ENCODE data around the gene CFAP74.

Gene CFAP74

DNA sequence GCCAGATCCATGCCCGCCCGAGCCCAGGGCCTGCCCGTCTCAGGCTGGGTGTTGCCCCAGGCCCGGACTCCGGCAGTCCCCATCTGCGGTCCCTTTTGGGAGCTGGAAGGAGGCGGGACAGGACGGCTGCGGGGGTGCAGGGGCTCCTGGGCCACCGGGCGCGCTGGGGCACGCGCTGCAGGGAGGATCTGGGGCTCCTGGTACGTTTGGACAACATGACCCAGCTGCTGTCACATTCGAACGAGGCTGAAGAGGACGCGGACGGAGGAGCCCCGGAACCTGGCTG, 95.1 kb downstream of the CFAP74 start:
- no peaks in the 10 kb centered on the region for H3K36me3 Mint-ChIP-seq
- H3K4me3 Mint-ChIP-seq, result peak overlapping the region; percentile 82
- peaks cover 18% of the 10 kb centered on the region for H3K4me1 Mint-ChIP-seq
- ATAC-seq (peak; percentile 0), DNase-seq (ENCODE audit: low spot score in 2 of 2) (peak in 1 of 2 donors; percentile 36)
- no peaks in the 10 kb centered on the region for H3K9me3 Mint-ChIP-seq
- no peak overlapping the region for H3K27ac Mint-ChIP-seq

- no peaks in the 10 kb centered on the region for H3K36me3 Mint-ChIP-seq
- no peak overlapping the region for H3K27ac Mint-ChIP-seq
- no peaks in the 10 kb centered on the region for H3K9me3 Mint-ChIP-seq
- H3K4me1 Mint-ChIP-seq, result peaks cover 18% of the 10 kb centered on the region
- no peak overlapping the region for H3K4me3 Mint-ChIP-seq
- no peak for ATAC-seq
- no peak for DNase-seq (ENCODE audit: low spot score in 2 of 2)
These were observed 96.4 kb downstream of the CFAP74 start for GRCh38 chr1:1907098-1907736.

- Mint-ChIP-seq H3K4me3 (peak overlapping the region; percentile 25), H3K27ac (peak overlapping the region; percentile 4), H3K36me3 (no peaks in the 10 kb centered on the region), H3K9me3 (no peaks in the 10 kb centered on the region), H3K4me1 (peaks cover 18% of the 10 kb centered on the region)
- DNase-seq (ENCODE audit: low spot score in 2 of 2) (peak; percentile 61 to 85), ATAC-seq (peak; percentile 62)
These were observed 97.1 kb downstream of the CFAP74 start for GRCh38 chr1:1906185-1907097.

GRCh38 chr1:1903224-1903623, 100.4 kb downstream of the CFAP74 start:
- no peak overlapping the region for H3K4me3 Mint-ChIP-seq
- H3K9me3 Mint-ChIP-seq, result no peaks in the 10 kb centered on the region
- peaks cover 13% of the 10 kb centered on the region for H3K4me1 Mint-ChIP-seq
- no peak for ATAC-seq
- H3K36me3 Mint-ChIP-seq, result no peaks in the 10 kb centered on the region
- H3K27ac Mint-ChIP-seq, result no peak overlapping the region
- DNase-seq (ENCODE audit: low spot score in 2 of 2), result no peak

DNA sequence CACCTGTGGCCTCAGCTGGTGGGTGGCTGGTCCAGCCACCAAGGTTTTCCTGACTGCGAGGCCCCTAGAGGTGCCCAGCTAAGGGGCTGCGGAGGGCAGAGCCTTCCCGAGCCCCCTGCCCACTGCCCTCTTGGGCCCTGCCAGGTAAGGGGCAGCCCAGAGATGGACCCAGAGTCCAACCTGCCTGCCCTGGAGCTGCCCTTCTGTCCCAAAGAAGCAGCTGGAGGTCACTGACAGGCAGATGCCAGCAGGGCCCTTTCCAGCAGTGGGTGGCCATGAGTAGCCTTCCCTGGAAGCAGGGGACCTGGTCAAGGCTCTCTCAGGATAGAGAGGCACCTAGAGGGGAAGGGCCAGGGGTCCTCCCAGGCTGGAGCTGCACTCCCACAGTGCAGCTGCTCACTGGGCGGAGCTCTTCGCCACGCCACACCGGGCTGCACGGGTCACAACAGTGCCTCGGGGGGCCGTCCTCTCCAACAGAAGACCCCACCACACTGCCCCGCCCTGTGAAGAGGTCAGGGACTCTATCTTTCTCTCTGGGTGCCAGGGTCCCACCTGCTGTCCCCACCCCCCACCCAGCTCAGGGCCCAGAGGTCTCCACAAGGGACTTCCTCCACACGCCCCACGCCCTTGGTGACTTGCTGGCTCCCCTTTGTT, 101.8 kb downstream of the CFAP74 start:
- no peak overlapping the region for H3K4me3 Mint-ChIP-seq
- H3K36me3 Mint-ChIP-seq, result no peaks in the 10 kb centered on the region
- no peak for DNase-seq (ENCODE audit: low spot score in 2 of 2)
- peaks cover 13% of the 10 kb centered on the region for H3K4me1 Mint-ChIP-seq
- no peaks in the 10 kb centered on the region for H3K9me3 Mint-ChIP-seq
- ATAC-seq, result no peak
- H3K27ac Mint-ChIP-seq, result no peak overlapping the region

DNA sequence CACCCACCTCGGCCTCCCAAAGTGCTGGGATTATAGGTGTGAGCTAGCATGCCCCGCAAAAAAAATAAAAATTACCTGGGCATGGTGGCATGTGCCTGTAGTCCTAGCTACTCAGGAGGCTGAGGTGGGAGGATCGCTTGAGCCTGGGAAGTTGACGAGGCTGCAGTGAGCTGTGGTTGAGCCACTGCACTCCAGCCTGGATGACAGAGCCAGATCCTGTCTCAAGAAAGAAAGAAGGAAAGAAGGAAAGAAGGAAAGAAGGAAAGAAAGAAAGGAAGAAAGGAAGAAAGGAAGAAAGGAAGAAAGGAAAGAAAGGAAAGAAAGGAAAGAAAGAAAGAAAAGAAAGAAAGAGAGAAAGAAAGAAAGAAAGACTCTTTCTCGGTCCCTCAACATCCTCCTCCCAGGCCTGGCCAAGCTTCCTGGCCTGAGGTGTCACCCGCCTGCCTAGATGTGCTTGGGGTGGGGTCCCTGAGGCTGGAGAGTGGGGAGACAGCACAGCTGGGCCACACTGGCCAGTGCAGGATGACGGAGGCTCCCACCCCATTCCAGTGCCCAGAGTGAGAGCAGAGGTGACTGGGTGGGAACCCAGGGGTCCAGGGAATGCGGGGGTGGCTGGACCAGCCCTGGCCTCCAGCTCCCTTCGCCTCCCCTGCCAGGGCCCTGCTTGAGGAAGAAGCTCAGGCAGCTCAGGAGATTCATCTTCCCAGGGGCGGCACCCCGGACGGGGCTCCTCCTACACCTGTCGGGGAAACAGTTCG, 102.5 kb downstream of the CFAP74 start:
- H3K4me1 Mint-ChIP-seq, result peaks cover 7% of the 10 kb centered on the region
- ATAC-seq (no peak), DNase-seq (ENCODE audit: low spot score in 2 of 2) (no peak)
- H3K27ac Mint-ChIP-seq, result no peak overlapping the region
- no peak overlapping the region for H3K4me3 Mint-ChIP-seq
- H3K36me3 Mint-ChIP-seq, result no peaks in the 10 kb centered on the region
- no peaks in the 10 kb centered on the region for H3K9me3 Mint-ChIP-seq

DNA sequence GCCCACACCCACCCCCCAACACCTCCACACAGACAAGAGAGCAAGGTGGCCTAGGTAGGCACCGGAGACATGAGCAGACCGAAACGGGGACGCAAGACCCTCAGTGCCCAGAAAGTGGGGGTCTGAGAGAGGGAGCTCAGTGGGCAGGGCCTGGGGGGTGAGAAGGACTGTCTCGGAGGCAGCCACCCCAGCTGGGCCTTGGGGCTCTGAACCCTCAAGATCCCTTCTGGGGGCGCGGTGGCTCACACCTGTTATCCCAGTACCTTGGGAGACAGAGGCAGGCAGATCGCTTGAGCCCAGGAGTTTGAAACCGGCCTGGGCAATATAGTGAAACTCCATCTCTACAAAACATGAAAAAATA, 103.6 kb downstream of the CFAP74 start:
- Mint-ChIP-seq H3K4me1 (peaks cover 10% of the 10 kb centered on the region), H3K36me3 (no peaks in the 10 kb centered on the region), H3K9me3 (no peaks in the 10 kb centered on the region), H3K27ac (no peak overlapping the region), H3K4me3 (no peak overlapping the region)
- ATAC-seq (no peak), DNase-seq (ENCODE audit: low spot score in 2 of 2) (no peak)

GRCh38 chr1:1899266-1899966, 104.2 kb downstream of the CFAP74 start:
- no peak for DNase-seq (ENCODE audit: low spot score in 2 of 2)
- Mint-ChIP-seq H3K9me3 (no peaks in the 10 kb centered on the region), H3K4me1 (peaks cover 15% of the 10 kb centered on the region), H3K27ac (no peak overlapping the region), H3K4me3 (no peak overlapping the region), H3K36me3 (no peaks in the 10 kb centered on the region)
- peak; percentile 67 for ATAC-seq

GRCh38 chr1:1898246-1898933, 105.2 kb downstream of the CFAP74 start:
- Mint-ChIP-seq H3K4me3 (no peak overlapping the region), H3K27ac (no peak overlapping the region), H3K36me3 (no peaks in the 10 kb centered on the region), H3K4me1 (peaks cover 21% of the 10 kb centered on the region), H3K9me3 (no peaks in the 10 kb centered on the region)
- DNase-seq (ENCODE audit: low spot score in 2 of 2) (no peak), ATAC-seq (no peak)

GRCh38 chr1:1895456-1896336, 107.9 kb downstream of the CFAP74 start:
- H3K27ac Mint-ChIP-seq, result no peak overlapping the region
- no peak for ATAC-seq

DNA sequence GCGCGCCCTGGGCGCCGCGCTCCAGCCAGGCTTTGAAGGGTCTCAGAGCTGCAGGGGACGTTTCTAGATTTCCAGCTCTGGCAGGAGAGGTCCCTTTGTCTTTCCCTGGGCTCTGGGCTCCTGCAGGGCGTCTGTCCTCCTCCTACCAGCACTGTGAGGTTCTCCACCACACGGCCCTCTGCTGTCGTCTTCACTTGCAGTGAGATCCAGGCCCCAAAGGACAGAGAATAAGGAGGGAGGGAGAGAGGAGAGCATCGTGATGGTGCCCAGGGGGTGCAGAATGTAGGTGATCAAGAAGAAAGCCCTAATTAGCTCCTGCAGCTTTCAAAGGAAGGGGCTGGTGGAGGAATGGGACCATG, 108.5 kb downstream of the CFAP74 start:
- ATAC-seq (no peak), DNase-seq (ENCODE audit: low spot score in 2 of 2) (no peak)
- Mint-ChIP-seq H3K27ac (peak overlapping the region; percentile 74), H3K36me3 (peaks cover 13% of the 10 kb centered on the region), H3K4me3 (peak overlapping the region; percentile 20), H3K4me1 (peaks cover 31% of the 10 kb centered on the region), H3K9me3 (no peaks in the 10 kb centered on the region)

More at GRCh38 chr1:1895456-1896336, 107.9 kb downstream of the CFAP74 start:
- Mint-ChIP-seq H3K9me3 (no peaks in the 10 kb centered on the region), H3K4me1 (peaks cover 32% of the 10 kb centered on the region), H3K36me3 (peaks cover 13% of the 10 kb centered on the region), H3K4me3 (no peak overlapping the region)
- DNase-seq (ENCODE audit: low spot score in 2 of 2), result no peak

DNA sequence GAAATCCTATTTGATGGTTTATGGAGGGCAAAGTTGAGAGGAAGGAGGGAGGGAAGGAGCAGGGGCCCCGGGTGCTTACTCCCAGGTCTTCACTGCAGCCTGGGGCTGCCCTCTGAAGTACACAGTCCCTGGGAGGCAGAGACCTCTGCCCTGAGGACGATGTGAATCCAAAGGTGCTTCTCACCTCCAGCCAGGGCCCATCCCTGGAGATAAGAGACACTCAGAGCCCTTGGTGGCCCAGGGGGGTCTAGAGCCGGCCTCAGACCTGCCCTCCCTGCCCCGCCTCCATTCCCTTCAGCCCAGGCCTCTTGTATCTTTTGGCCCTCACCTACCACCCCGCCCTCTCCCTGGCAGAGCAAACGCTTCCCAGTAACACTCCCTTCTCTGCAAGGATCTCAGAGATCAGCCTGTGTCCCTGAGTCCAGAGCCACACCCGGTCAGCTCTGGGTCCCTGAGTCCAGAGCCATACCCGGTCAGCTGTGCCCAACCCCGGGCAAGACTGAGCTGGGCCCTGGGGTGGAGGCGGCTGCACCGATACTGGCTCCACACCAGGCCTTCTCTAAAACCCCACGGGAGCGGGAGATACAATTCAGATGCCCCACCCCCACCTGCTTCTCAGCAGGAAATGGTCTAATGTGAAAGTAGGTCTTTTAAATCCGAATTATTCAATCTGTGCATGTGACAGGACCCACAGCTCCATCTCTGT, 109.1 kb downstream of the CFAP74 start:
- Mint-ChIP-seq H3K4me1 (peaks cover 31% of the 10 kb centered on the region), H3K36me3 (peaks cover 15% of the 10 kb centered on the region), H3K9me3 (no peaks in the 10 kb centered on the region), H3K4me3 (peak overlapping the region; percentile 20), H3K27ac (peak overlapping the region; percentile 74)
- DNase-seq (ENCODE audit: low spot score in 2 of 2) (no peak), ATAC-seq (no peak)

DNA sequence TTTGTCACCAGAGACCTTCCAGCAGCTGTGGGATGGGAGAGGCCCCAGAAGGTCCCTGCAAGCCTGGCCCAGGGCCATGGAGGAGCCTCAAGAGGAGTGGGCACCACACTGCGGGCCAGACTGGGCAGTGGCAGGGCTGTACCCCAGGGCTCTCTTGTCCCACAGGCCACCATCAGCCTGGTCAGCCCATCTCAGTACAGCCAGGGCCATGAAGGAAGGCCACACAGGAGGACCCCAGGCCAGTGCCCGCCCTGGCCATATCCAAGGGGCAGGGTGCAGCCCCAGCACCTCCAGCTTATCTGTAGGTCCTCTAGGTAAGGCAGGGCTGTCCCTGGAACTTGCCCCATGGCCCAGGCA, 109.6 kb downstream of the CFAP74 start:
- Mint-ChIP-seq H3K36me3 (peaks cover 20% of the 10 kb centered on the region), H3K4me3 (no peak overlapping the region), H3K9me3 (no peaks in the 10 kb centered on the region), H3K27ac (no peak overlapping the region), H3K4me1 (peaks cover 36% of the 10 kb centered on the region)
- DNase-seq (ENCODE audit: low spot score in 2 of 2) (no peak), ATAC-seq (no peak)

Measured in stimulated activated effector memory CD8-positive, alpha-beta T cell treated with anti-CD3 and anti-CD28 coated beads, Interleukin-12 subunit alpha, Interleukin-12 subunit beta, amount 100 ng/mL, for 72 hours (primary cell).